ENCODE results near the gene F12.

DNA sequence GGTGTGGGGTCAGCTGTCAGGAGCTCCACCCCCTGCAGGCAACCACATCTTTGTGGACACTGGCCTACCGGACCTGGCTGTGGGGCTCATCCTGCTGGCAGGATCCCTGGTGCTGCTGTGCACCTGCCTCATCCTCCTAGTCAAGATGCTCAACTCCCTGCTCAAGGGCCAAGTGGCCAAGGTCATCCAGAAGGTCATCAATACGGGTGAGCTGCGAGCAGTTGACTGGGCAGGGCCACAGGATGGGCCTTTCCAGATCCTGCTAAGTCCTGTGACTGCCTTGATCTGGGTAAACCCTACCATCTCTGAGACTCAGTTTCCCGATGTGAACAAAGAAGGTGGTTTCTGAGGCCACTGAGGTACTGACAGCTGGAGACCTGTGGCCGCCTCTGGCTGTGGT is 15.4 kb downstream of the F12 start:
- TF ChIP-seq SP1 (IDR thresholded peaks at IDR 0.05; ENCODE audit: low read depth) (no peak), EZH2 (IDR thresholded peaks at IDR 0.05) (no peak), POLR2AphosphoS5 (IDR thresholded peaks at IDR 0.05; ENCODE audit: low read depth, low read length) (no peak), SIN3A (IDR thresholded peaks at IDR 0.05; ENCODE audit: low read depth) (no peak), POLR2A (IDR thresholded peaks at IDR 0.05; ENCODE audit: borderline replicate concordance, extremely low read depth, insufficient read depth, insufficient read length) (no peak), CEBPB (IDR thresholded peaks at IDR 0.05; ENCODE audit: low read depth) (no peak), SRF (IDR thresholded peaks at IDR 0.05; ENCODE audit: low read depth) (no peak), ZNF274 (IDR thresholded peaks at IDR 0.05; ENCODE audit: low read depth, low read length) (no peak)
- TF ChIP-seq, protein P1, sequence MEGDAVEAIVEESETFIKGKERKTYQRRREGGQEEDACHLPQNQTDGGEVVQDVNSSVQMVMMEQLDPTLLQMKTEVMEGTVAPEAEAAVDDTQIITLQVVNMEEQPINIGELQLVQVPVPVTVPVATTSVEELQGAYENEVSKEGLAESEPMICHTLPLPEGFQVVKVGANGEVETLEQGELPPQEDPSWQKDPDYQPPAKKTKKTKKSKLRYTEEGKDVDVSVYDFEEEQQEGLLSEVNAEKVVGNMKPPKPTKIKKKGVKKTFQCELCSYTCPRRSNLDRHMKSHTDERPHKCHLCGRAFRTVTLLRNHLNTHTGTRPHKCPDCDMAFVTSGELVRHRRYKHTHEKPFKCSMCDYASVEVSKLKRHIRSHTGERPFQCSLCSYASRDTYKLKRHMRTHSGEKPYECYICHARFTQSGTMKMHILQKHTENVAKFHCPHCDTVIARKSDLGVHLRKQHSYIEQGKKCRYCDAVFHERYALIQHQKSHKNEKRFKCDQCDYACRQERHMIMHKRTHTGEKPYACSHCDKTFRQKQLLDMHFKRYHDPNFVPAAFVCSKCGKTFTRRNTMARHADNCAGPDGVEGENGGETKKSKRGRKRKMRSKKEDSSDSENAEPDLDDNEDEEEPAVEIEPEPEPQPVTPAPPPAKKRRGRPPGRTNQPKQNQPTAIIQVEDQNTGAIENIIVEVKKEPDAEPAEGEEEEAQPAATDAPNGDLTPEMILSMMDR (IDR thresholded peaks at IDR 0.05 in 2 of 3, conservative IDR thresholded peaks at IDR 0.05 in 1 of 3; ENCODE audit: borderline replicate concordance in 1 of 3, insufficient read depth in 1 of 3, low read depth in 2 of 3, low read length in 2 of 3) = no peak
